Cardiac ventricle fibroblast (primary cell): ENCODE data around the gene OR51A4. TPM values are rescaled to one million over a fixed set of nuclear protein-coding genes. Genes with fewer than 3 reads are reported as not detected.

Experiments
- total RNA-seq: library from RNA; depleted of rRNA; stranded (reverse); fragments of >200 nt; gene quantifications from 2 replicates; pipeline ENCODE4 v1.2.3, GENCODE V29; 2015

The OR51A4 gene
- total RNA-seq: not detected in 2 replicates

DNA sequence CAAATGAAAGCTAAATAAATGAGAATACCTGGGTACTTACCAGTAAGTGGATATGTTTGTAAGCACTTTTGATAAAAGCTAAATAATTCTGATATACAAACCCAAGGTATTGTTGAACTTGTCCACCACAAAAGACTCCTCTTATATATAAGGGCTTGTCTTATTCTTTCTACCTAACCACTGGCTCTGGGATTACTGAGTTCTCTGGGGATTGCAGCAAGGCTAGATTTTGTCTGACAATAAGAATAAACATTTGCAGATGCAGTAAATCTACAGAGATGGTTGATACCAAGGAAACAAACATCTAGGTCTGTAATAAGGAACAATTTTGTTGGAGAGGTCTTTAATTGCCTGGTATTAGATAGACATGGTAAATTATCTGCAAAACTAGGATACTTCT lies at the start of gene OR51A4:
Gene OR51A4 (minus strand): TSS at position 101 of the 400 bp plus-strand sequence. CDS start 505 bp downstream, outside the sequence.

GRCh38 chr11:4994551-4994950 lies 47.1 kb upstream of the OR51A4 start, which contains the start of gene OR51L1:
OR51L1 (plus strand) TSS chr11:4994851; CDS start chr11:4998983, 4,132 bp downstream.

GRCh38 chr11:4955613-4956012 lies 8.2 kb upstream of the OR51A4 start, which contains the start of gene OR51A2:
OR51A2 (minus strand) TSS chr11:4955713; CDS start chr11:4955713, 0 bp downstream.

GRCh38 chr11:4924239-4924638 lies 23.2 kb downstream of the OR51A4 start, which contains the start of gene OR51G1:
OR51G1 (minus strand) TSS chr11:4924339; CDS start chr11:4924339, 0 bp downstream.

DNA sequence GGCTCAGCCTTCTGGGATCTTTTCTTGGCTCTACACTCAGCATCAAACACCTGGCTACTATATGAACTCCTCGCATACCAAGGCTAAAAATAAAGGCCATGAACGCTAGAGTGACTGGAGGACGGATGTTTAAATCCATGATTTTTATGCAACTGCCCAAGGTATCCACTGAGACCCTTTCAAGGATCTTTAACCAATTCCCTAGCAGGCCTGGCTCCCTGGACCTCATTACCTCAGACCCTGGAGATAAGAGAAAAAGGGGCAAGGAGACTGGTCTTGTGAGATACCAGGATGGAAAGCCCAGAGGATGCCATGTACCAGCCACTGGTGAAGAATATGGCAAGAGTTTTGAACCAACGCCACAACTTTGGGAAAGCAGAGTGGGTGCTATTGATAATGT lies 28.2 kb downstream of the OR51A4 start, which contains the start of gene OR51G2:
Gene OR51G2 (minus strand): TSS at position 101 of the 400 bp plus-strand sequence. CDS start 3,687 bp downstream, outside the sequence.

GRCh38 chr11:4903484-4903883 lies 43.9 kb downstream of the OR51A4 start, which contains the start of gene OR51A7:
OR51A7 (plus strand) TSS chr11:4903783; CDS start chr11:4907370, 3,587 bp downstream.

Other genes starting within 250 kb of the OR51A4 start
- gene OR51E2, start 249.8 kb downstream of the OR51A4 start, total RNA-seq: not detected in 2 replicates
- gene MMP26, start 242.8 kb downstream of the OR51A4 start, total RNA-seq: not detected in 2 replicates
- not detected in 2 replicates for gene OR51F1, start 177.7 kb downstream of the OR51A4 start, total RNA-seq
- gene OR52R1, start 143.2 kb downstream of the OR51A4 start, total RNA-seq: not detected in 2 replicates
- not detected in 2 replicates for gene OR51F2, start 126.3 kb downstream of the OR51A4 start, total RNA-seq
- gene OR51S1, start 98.4 kb downstream of the OR51A4 start, total RNA-seq: not detected in 2 replicates
- gene OR51T1, start 65.7 kb downstream of the OR51A4 start, total RNA-seq: not detected in 2 replicates
- gene OR51A7, start 43.8 kb downstream of the OR51A4 start, total RNA-seq: not detected in 2 replicates
- not detected in 2 replicates for gene OR51G2, start 28.3 kb downstream of the OR51A4 start, total RNA-seq
- gene OR51G1, start 23.3 kb downstream of the OR51A4 start, total RNA-seq: not detected in 2 replicates
- gene OR51A2, start 8.1 kb upstream of the OR51A4 start, total RNA-seq: not detected in 2 replicates
- gene OR51L1, start 47.2 kb upstream of the OR51A4 start, total RNA-seq: not detected in 2 replicates
- not detected in 2 replicates for gene OR52J3, start 98.9 kb upstream of the OR51A4 start, total RNA-seq
- not detected in 2 replicates for gene OR52E2, start 112.0 kb upstream of the OR51A4 start, total RNA-seq
- gene OR52E1, start 122.0 kb upstream of the OR51A4 start, total RNA-seq: not detected in 2 replicates
- gene OR52A5, start 190.8 kb upstream of the OR51A4 start, total RNA-seq: not detected in 2 replicates
- gene OR52A1, start 207.2 kb upstream of the OR51A4 start, total RNA-seq: not detected in 2 replicates